Measurements from ENCODE around the gene SIPA1L2. TPM values are rescaled to one million over a fixed set of nuclear protein-coding genes. Genes with fewer than 3 reads are reported as not detected.
A peak's percentile ranks its signal among the peaks of the same experiment; 100 is the strongest.

The SIPA1L2 gene
- total RNA-seq, 1 experiment from 2014 or later, result 12.5 TPM

DNA sequence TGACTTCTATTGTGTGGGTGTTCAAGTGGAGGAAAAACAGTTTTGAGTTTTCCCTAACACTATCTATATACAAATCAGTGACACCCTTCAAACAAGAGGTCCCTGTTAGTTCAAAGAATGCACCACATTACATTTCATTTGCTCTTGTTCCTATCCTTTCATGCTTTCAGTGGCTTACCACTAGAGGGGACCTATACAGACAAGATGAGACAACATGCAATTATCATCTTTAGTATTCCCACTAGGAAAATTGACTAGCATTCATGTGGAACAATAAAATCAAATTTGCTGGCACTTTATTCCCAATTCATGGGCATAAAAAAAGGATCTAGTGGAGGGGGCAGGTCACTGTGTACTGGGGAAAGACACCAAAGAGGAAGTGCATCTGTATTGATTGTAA lies 13.3 kb upstream of the SIPA1L2 start:
- ATAC-seq, result no peak

More for the DNA sequence above, 13.3 kb upstream of the SIPA1L2 start:
- Histone ChIP-seq H3K9me3 (ENCODE audit: control insufficient read depth in 1 of 2, insufficient read depth in 1 of 2, low read depth in 1 of 2, low read length in 2 of 2) (no peaks in the 10 kb centered on the region), H4K20me1 (ENCODE audit: insufficient read depth) (no peaks in the 10 kb centered on the region), H3K27ac (ENCODE audit: low read depth, low read length) (no peak overlapping the region), H2AFZ (ENCODE audit: low read depth, low read length, poor library complexity, severe bottlenecking) (no peak overlapping the region), H3K79me2 (ENCODE audit: insufficient read depth, low read length) (no peaks in the 10 kb centered on the region), H3K36me3 (ENCODE audit: control insufficient read depth in 1 of 2, insufficient read depth in 2 of 2, low read length in 2 of 2) (no peaks in the 10 kb centered on the region), H3K4me3 (replicated peaks in 1 of 2; ENCODE audit: low read depth in 1 of 2, low read length in 2 of 2) (no peak overlapping the region), H3K4me2 (ENCODE audit: low read length) (no peak overlapping the region), H3K4me1 (ENCODE audit: control insufficient read depth in 1 of 2, insufficient read depth in 2 of 2, low read length in 2 of 2) (no peaks in the 10 kb centered on the region), H3K9me2 (ENCODE audit: insufficient read depth) (no peaks in the 10 kb centered on the region), H3K9ac (ENCODE audit: low read length) (no peak overlapping the region), H3K27me3 (ENCODE audit: insufficient read depth, low read length) (no peaks in the 10 kb centered on the region)
- POLR2A ChIA-PET, result no interaction called here
- RAD21 ChIA-PET (ENCODE audit: low non-redundant PET in 1 of 2, low total read pairs in 2 of 2, uncharacterized antibody in 2 of 2, unreplicated experiment in 2 of 2), result no interaction called here
- CTCF ChIA-PET, result no interaction called here
- no peak for DNase-seq (ENCODE audit: low read depth, low spot score)
- BruUV-seq (replicated peaks), result no TSS peak
- intact Hi-C loops (cut with micrococcal nuclease), result no loop called here
- TF ChIP-seq CBX3 (IDR thresholded peaks at IDR 0.05; ENCODE audit: low read depth), result no peak
- TF ChIP-seq RAD21 (IDR thresholded peaks at IDR 0.05; ENCODE audit: low read depth), result 0 out of 2 replicates have a peak, but pooled peaks have one; percentile 12
- TF ChIP-seq, protein P1, sequence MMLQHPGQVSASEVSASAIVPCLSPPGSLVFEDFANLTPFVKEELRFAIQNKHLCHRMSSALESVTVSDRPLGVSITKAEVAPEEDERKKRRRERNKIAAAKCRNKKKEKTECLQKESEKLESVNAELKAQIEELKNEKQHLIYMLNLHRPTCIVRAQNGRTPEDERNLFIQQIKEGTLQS (IDR thresholded peaks at IDR 0.05), result no peak
- TF ChIP-seq, protein P2, sequence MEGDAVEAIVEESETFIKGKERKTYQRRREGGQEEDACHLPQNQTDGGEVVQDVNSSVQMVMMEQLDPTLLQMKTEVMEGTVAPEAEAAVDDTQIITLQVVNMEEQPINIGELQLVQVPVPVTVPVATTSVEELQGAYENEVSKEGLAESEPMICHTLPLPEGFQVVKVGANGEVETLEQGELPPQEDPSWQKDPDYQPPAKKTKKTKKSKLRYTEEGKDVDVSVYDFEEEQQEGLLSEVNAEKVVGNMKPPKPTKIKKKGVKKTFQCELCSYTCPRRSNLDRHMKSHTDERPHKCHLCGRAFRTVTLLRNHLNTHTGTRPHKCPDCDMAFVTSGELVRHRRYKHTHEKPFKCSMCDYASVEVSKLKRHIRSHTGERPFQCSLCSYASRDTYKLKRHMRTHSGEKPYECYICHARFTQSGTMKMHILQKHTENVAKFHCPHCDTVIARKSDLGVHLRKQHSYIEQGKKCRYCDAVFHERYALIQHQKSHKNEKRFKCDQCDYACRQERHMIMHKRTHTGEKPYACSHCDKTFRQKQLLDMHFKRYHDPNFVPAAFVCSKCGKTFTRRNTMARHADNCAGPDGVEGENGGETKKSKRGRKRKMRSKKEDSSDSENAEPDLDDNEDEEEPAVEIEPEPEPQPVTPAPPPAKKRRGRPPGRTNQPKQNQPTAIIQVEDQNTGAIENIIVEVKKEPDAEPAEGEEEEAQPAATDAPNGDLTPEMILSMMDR (IDR thresholded peaks at IDR 0.05 in 2 of 3, conservative IDR thresholded peaks at IDR 0.05 in 1 of 3; ENCODE audit: borderline replicate concordance in 1 of 3, insufficient read depth in 1 of 3, low read depth in 2 of 3, low read length in 2 of 3), result 0 out of 6 replicates have a peak, but pooled peaks of 1 of the 3 experiments have one; percentile 5
- no peak for TF ChIP-seq ZNF274 (IDR thresholded peaks at IDR 0.05; ENCODE audit: low read depth, low read length)
- TF ChIP-seq POLR2AphosphoS5 (IDR thresholded peaks at IDR 0.05; ENCODE audit: low read depth, low read length), result no peak
- TF ChIP-seq POLR2A (IDR thresholded peaks at IDR 0.05; ENCODE audit: borderline replicate concordance, extremely low read depth, insufficient read depth, insufficient read length), result no peak
- TF ChIP-seq ZFX (IDR thresholded peaks at IDR 0.05), result no peak
- no peak for TF ChIP-seq SRF (IDR thresholded peaks at IDR 0.05; ENCODE audit: low read depth)
- TF ChIP-seq TCF7L2 (IDR thresholded peaks at IDR 0.05; ENCODE audit: borderline replicate concordance, extremely low read depth, insufficient read depth, insufficient read length), result no peak
- TF ChIP-seq EGR1 (IDR thresholded peaks at IDR 0.05; ENCODE audit: low read depth), result no peak
- no peak for TF ChIP-seq ELF1 (IDR thresholded peaks at IDR 0.05; ENCODE audit: borderline replicate concordance, low read depth)
- TF ChIP-seq, protein P3, sequence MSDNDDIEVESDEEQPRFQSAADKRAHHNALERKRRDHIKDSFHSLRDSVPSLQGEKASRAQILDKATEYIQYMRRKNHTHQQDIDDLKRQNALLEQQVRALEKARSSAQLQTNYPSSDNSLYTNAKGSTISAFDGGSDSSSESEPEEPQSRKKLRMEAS (IDR thresholded peaks at IDR 0.05), result no peak
- TF ChIP-seq SIN3A (IDR thresholded peaks at IDR 0.05; ENCODE audit: low read depth), result no peak
- TF ChIP-seq, protein P4, sequence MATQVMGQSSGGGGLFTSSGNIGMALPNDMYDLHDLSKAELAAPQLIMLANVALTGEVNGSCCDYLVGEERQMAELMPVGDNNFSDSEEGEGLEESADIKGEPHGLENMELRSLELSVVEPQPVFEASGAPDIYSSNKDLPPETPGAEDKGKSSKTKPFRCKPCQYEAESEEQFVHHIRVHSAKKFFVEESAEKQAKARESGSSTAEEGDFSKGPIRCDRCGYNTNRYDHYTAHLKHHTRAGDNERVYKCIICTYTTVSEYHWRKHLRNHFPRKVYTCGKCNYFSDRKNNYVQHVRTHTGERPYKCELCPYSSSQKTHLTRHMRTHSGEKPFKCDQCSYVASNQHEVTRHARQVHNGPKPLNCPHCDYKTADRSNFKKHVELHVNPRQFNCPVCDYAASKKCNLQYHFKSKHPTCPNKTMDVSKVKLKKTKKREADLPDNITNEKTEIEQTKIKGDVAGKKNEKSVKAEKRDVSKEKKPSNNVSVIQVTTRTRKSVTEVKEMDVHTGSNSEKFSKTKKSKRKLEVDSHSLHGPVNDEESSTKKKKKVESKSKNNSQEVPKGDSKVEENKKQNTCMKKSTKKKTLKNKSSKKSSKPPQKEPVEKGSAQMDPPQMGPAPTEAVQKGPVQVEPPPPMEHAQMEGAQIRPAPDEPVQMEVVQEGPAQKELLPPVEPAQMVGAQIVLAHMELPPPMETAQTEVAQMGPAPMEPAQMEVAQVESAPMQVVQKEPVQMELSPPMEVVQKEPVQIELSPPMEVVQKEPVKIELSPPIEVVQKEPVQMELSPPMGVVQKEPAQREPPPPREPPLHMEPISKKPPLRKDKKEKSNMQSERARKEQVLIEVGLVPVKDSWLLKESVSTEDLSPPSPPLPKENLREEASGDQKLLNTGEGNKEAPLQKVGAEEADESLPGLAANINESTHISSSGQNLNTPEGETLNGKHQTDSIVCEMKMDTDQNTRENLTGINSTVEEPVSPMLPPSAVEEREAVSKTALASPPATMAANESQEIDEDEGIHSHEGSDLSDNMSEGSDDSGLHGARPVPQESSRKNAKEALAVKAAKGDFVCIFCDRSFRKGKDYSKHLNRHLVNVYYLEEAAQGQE (IDR thresholded peaks at IDR 0.05; ENCODE audit: low read depth), result no peak
- TF ChIP-seq SP1 (IDR thresholded peaks at IDR 0.05; ENCODE audit: low read depth), result no peak
- no peak for TF ChIP-seq EZH2 (IDR thresholded peaks at IDR 0.05)

Measured in HCT116 (cell line).